GM21423 (cell line): Measurements from ENCODE around the gene USP54.

ENCODE experiments used
- ATAC-seq: cut with Tn5 transposase; IDR thresholded peaks from one replicate; pipeline ENCODE4 v1.9.1; 2021; ENCODE audit warnings: mild to moderate bottlenecking, moderate library complexity; ENCODE audit not compliant: unreplicated experiment

Gene USP54

DNA sequence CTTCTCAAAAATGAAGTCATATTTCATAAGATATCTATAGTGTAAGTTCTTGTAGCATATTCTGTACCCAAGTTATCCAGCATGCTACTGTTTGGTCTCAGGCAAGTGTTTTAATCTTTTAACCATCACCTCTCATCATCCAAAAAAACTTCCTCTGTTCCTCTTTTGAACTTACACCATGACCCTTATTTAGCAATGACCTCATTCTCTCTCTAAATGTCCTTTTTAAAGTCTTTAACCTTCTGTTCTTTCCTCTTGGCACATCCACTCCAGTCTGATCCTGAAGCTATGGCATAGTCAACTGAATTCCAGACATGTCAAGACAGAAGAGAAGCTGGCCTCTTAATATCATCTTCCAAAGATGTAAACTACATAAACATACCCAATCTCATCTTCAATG lies 121.6 kb downstream of the USP54 start:
- ATAC-seq = no peak

DNA sequence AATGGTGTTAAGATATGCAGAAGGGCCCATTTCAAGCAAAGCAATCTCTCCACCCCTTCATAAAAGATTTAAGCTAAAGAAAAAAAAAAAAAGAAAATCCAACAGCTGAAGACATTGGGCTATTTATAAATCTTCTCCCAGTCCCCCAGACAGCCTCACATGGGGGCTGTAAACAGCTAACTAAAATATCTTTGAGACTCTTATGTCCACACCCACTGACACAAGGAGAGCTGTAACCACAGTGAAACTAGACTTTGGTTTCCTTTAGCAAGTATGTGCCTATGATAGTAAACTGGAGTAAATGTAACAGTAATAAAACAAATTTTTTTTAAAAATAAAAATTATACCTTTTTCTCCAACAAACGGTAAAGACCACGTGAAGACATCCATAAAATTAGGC lies 123.9 kb downstream of the USP54 start:
- no peak for ATAC-seq

DNA sequence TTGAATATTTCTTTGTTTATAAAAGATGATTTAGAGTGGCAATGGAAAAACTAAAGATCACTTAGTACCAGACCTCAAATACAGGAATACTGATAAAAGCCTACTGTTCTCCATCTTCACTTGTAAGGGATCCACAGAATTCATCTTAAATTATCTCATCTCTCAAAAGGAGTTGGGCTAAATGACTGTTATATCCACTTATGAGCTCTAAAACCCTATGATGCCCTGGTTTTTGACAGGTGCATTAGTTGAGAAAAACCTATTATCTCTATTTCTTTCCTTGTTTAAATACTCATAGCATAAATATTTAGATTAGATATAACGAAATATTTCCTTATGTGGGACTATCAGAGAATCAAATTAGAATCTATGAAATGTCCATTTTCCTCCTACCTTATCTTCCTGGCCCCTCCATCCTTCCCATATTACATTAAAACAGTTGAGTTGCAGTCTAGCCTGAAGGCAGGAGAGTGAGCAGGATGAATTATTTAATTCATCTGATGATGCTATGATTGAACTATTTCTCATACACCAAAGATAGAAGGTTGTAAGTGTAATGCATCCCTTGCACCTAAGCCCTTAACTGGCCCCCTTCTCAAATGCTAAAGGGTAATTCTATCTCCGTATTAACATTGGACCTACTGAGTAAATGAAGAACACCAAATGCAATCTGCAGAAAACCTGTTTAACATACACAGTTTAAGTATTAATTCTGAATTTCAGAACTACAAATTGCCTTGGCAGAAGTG lies 125.0 kb downstream of the USP54 start:
- no peak for ATAC-seq

DNA sequence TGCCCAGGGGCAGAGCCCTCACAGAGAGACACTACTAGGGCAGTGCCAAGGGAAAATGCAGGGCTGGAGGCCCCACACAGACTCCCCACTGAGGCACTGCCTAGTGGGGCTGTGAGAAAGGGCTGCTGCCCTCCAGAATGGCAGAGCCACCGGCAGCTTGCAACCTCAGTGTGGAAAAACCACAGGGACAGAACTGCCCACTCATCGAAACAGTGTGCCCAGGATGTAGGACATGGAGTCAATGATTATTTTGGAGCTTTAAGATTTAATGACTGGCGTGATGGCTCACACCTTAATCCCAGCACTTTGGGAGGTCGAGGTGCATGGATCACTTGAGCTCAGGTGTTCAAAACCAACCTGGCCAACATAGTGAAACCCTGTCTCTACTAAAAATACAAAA lies 130.2 kb downstream of the USP54 start:
- ATAC-seq = no peak

DNA sequence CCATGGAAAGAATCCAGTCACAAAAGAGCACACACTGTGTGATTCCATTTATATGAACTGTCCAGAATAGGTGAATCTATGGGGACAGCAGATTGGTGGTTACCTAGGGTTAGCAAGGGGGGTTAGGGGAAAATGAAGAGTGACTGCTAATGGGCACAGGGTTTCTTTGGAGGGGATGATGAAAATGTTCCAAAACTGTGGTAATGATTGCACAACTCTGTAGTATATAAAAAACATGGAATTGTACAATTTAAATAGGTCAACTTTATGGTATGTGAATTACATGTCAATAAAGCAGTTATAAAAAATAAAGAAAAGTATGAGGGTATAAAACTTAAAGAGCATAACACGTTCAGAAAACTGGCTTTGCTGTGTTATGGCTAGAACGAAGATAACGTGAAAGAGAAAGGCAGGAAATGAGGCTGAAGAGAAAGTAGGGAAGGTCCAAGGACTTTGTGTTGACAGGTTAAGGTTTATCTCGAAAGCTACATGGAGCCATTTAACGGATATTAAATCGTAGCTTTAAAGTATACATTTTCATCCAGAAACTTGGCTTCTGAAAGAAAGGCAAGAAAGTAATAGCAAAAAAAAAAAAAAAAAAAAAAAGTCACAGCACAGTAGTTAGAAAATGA lies 131.3 kb downstream of the USP54 start:
- no peak for ATAC-seq

DNA sequence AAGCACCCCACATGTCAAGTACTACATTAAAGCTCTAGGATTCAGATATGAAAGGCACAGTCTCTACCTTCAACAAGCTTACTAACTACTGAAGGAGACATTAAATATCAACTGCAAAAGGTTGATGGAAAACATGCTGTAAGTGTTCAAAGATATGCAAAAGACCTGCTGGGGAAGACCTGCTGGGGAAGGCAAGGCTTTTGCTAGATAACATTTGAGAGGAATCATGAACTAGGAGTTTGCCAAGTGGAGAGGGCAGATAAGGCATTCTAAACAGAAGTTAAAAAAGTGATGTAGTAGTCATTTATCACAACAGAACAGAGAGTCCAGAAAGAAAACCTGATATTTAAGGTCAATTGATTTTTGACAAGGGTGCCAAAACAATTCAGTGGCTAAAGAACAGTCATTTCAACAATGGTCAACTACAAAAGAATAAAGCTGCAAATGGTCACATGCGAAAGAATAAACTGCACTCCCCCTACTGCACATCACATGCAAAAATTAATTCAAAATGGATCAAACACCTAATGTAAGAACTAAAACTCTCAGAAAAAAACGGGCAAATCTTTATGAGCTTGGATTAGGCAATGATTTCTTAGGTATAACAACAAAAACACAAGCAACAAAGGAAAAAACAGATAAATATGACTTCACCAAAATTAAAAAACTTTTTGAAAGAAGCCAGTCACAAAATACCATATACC lies 134.8 kb downstream of the USP54 start:
- no peak for ATAC-seq

DNA sequence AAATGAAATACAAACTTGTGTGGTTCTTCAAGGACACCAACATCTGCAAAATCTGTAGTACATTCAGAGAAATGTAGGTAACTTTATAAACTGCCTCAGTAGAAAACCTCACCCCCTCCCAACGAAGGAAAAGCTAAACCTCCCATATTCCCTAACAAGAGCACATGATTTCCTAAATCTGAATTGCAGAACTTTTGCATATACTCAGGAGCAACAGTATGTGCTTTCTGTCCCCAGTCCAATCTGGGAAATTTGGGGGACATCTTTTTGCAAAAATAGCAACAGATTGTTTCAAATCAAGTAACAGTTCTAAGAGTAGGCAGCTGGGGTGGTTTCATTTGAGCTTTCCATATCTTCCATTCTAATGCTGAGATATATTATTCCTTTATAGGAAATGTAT lies 142.0 kb downstream of the USP54 start:
- no peak for ATAC-seq

DNA sequence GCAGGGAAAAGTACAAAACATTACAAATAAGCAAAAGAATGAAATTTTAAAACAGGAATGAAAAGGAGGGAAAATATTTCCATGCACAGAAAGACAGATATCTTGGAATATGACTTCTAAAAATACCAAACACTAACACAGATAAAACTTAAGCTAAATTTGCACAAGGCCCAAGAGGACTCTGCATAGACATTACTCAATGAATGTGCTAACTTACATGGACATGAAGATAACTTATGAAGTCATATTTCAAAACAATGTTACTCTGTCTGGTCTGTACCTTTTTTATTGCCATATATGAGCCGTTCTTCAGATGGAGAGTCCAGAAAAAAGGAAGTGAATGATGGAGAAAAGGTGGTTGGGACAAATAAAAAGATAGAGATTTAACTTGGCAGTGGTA lies 142.8 kb downstream of the USP54 start:
- no peak for ATAC-seq
